Heart right ventricle (tissue), 16 donors: Measurements from ENCODE around the gene MED28. TPM values are rescaled to one million over a fixed set of nuclear protein-coding genes. Genes with fewer than 3 reads are reported as not detected.

Source experiments
- ATAC-seq, 8 donors: fragments of 200-7000 bp; cut with Tn5 transposase; one replicate each; pipeline ENCODE4 v1.9.1; 2020; ENCODE audit warnings: mild to moderate bottlenecking in 8 of 8, moderate library complexity in 8 of 8, moderate number of reproducible peaks in 1 of 8
- DNase-seq, 2 donors: peaks; one replicate each; pipeline ENCODE4 v3.0.0-alpha.2; 2020
- H3K27ac ChIP-seq, 10 donors: fragments of 200-600 bp; sonication (generic) in 2 of 10; one replicate each; pipeline versions ENCODE4 v1.5.0 to v1.8.0; 2020 to 2022; ENCODE audit warnings: mild to moderate bottlenecking in 3 of 10
- H3K27me3 ChIP-seq, 7 donors: fragments of 200-600 bp; one replicate each; pipeline ENCODE4 v1.8.0; 2021 to 2022; ENCODE audit warnings: mild to moderate bottlenecking in 2 of 7
- H3K36me3 ChIP-seq, 9 donors: fragments of 200-600 bp; sonication (generic) in 1 of 9; one replicate each; pipeline versions ENCODE4 v1.5.0 to v1.8.0; 2020 to 2022; ENCODE audit warnings: mild to moderate bottlenecking in 2 of 9
- H3K4me1 ChIP-seq, 9 donors: fragments of 200-600 bp; sonication (generic) in 1 of 9; one replicate each; pipeline versions ENCODE4 v1.5.0 to v1.8.0; 2020 to 2022; ENCODE audit warnings: mild to moderate bottlenecking in 4 of 9
- H3K4me3 ChIP-seq, 10 donors: fragments of 200-600 bp; sonication (generic) in 2 of 10; one replicate each; pipeline versions ENCODE4 v1.5.0 to v1.8.0; 2020 to 2022; ENCODE audit warnings: mild to moderate bottlenecking in 7 of 10, moderate library complexity in 2 of 10
- H3K9me3 ChIP-seq, 11 donors: fragments of 200-600 bp in 10 of 11; sonication (generic) in 2 of 11; one replicate each; pipeline versions ENCODE4 v1.5.0 to v1.8.0; 2013 to 2022; ENCODE audit warnings: mild to moderate bottlenecking in 2 of 11, control low read depth in 1 of 11, moderate library complexity in 1 of 11
- CTCF ChIP-seq, 9 donors: fragments of 200-600 bp; sonication (generic) in 2 of 9; IDR thresholded peaks; one replicate each; pipeline versions ENCODE4 v1.5.0 to v1.8.0; 2021 to 2022; ENCODE audit warnings: antibody characterized with exemption in 9 of 9, mild to moderate bottlenecking in 5 of 9, moderate library complexity in 1 of 9
- WGBS, 2 donors: extraction: QIAGEN DNeasy Blood & Tissue Kit; methylation state at CpG; one replicate each; pipeline ENCODE4 v1.1.7; 2013; ENCODE audit warnings: inconsistent platforms in 1 of 2; 5-methylcytosine and 5-hydroxymethylcytosine counted together
- intact Hi-C, 10 donors: fragments of 100-400 bp; cut with DNase I; formaldehyde crosslinking; loops; one replicate each; pipeline versions ENCODE4 v1.11.1 to v1.14.2; 2022
- polyA plus RNA-seq, 2 donors: library from polyadenylated mRNA; stranded (reverse); fragments of 200-250 nt; gene quantifications; one replicate each; pipeline ENCODE4 v1.2.3, GENCODE V29; 2013
- total RNA-seq, 10 donors: library from RNA; stranded (reverse); fragmentation: NEBNext Ultra II Directional in 3 of 10; extraction: Animal tissue kit (Norgen Biotek cat#: 25700) in 3 of 10; gene quantifications; one replicate each; pipeline versions ENCODE4 v1.2.1 to v1.2.4, GENCODE V29; 2021 to 2023
- donor health status: Arrhythmogenic right ventricular cardiomyopathy.
- donor health status: ischemic (EF 13 %, LVEDD 7.1; RV severe dilation, severe dysfunction).
- donor health status: healthy with polysubstance abuse.
- donor health status: DM: no; HTN: yes; CAD: no.
- donor health status: DM: no; HTN: no; CAD: no.
- donor health status: ischemic (EF 25% LVEDD 6.9; RV normal size, moderate dysfunction).
- donor health status: ischemic (EF 25% LVEDD 5.7; RV mildly dilated, moderate dysfunction).
- donor health status: healthy.
- donor health status: DM: yes; HTN: yes; CAD: no.
- donor health status: Ischemic cardiomyopathy.
- donor health status: ischemic (EF 35%, LVEDD 5.7; RV mildly dilated, moderate dysfunction).
- donor health status: nonischemic (EF 11% LVEDD 7.7; RV severe dilation, severe dysfunction).
- donor health status: DM: yes; HTN: yes; CAD: no.
- donor health status: PGD.
- donor health status: ischemic (EF 29% LVEDD 5.4; RV normal size, mild dysfunction).
- donor health status: nonischemic (EF 23%, LVEDD 6.1; RV moderate dilation, normal function).

Gene MED28
- total and polyA plus RNA-seq, 12 donors = 6.3 to 23.1 (median 17.0) TPM

DNA sequence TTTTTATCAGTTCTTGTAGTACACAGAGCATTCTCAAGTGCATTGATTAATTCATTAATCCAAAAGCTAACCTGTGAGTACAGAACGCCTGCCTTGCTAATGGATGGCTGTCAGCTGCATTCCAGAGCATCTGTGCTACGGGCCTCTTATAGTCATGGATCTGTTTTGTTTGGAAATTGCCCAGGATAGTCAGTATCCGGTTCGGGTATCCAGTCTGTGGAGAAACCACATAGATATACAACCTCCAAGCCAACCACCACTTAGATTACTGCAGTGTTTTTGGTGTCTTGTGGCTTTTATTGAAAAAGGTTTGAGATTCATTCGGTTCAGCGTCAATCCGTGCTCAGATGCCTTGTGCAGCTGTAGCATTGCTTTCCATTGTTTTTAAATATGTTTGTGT is 33.5 kb upstream of the MED28 start:
- Histone ChIP-seq H3K27me3 (no peaks in the 10 kb centered on the region), H3K36me3 (peaks cover 0 to 71% (median 46%) of the 10 kb centered on the region in 9 donors), H3K27ac (peak overlapping the region in 9 of 10 donors; percentile 5 to 98 (median 92)), H3K4me3 (peak overlapping the region in 7 of 10 donors; percentile 17 to 100 (median 68)), H3K9me3 (no peaks in the 10 kb centered on the region), H3K4me1 (peaks cover 0 to 73% (median 41%) of the 10 kb centered on the region in 9 donors)
- ATAC-seq (no peak), DNase-seq (no peak)
- WGBS, 2 donors = 54 to 61% methylated on average over 7 of the region's 7 CpGs
- TF ChIP-seq CTCF (IDR thresholded peaks at IDR 0.05) = no peak
- intact Hi-C loops = loop anchor here in 1 of 10 donors (2.0 kb wide), 1 partner anchor 34 kb away; the partner anchor contains the start of gene MED28

- intact Hi-C loops = no loop called here
- Histone ChIP-seq H3K4me3 (no peak overlapping the region), H3K27me3 (no peaks in the 10 kb centered on the region), H3K27ac (no peak overlapping the region), H3K4me1 (peaks cover 0 to 67% (median 32%) of the 10 kb centered on the region in 9 donors), H3K9me3 (no peaks in the 10 kb centered on the region), H3K36me3 (peaks cover 0 to 94% (median 65%) of the 10 kb centered on the region in 9 donors)
- DNase-seq (no peak), ATAC-seq (no peak)
- 86 to 91% methylated on average over 9 of the region's 9 CpGs for WGBS, 2 donors
- TF ChIP-seq CTCF (IDR thresholded peaks at IDR 0.05) = no peak
These were observed 31.2 kb upstream of the MED28 start for GRCh38 chr4:17583276-17583675.

DNA sequence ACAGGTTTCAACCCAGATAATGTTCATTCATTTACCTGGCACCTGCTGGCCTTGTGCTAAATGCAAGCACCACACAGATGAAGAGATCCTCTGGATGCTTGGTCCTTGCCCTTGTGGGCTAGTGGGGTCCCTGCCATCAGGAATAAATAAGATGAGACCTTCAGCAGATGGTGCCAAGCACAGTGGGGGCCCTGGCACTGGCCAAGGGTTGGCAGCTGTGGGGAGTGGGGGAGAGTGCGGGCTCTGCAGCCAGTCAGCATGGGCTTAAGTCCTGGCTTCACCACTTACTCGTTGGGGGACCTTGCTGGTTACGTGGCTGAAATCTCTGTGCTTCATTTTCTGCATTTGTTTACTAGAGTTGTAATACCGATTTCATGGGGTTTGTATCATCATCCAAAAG is 30.5 kb upstream of the MED28 start:
- H3K27me3 ChIP-seq = no peaks in the 10 kb centered on the region
- WGBS, 2 donors = 94% methylated on average over 4 of the region's 4 CpGs
- no peak for DNase-seq
- no peak overlapping the region for H3K4me3 ChIP-seq
- no peak for ATAC-seq
- H3K9me3 ChIP-seq = no peaks in the 10 kb centered on the region
- intact Hi-C loops = no loop called here
- peaks cover 0 to 99% (median 72%) of the 10 kb centered on the region in 9 donors for H3K36me3 ChIP-seq
- peaks cover 0 to 60% (median 27%) of the 10 kb centered on the region in 9 donors for H3K4me1 ChIP-seq
- no peak for TF ChIP-seq CTCF (IDR thresholded peaks at IDR 0.05)
- H3K27ac ChIP-seq = no peak overlapping the region

DNA sequence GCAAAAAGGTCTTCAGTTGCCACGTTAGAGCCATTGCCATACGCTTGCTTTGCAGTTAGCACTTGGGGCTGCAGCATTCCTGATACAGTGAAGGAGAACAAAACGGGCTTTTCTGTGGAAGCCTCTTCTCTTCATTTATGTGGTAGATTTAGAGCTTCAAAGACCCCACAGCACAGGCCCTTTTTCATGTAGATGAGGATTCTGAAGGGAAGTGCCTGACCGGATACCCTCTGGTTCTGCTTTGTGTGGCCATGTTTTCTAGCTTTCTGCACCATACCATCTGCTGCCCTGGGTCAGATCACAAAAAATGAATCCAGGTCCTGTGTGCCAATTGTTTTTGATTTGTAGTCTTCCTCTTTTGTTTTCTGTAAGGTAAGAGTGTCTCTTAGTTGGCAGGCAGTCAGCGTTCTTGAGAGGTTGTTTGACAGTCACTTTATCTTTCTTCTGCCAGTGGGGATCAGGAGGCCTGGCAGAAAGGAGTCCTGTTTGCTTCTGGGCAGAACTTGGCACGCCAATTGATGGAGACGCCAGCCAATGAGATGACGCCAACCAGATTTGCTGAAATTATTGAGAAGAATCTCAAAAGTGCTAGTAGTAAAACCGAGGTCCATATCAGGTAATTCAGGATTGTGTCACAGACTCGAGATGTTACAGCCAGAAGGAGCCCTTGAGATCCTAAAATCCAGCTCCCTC is 29.8 kb upstream of the MED28 start:
- Histone ChIP-seq H3K4me3 (no peak overlapping the region), H3K36me3 (peaks cover 0 to 100% (median 78%) of the 10 kb centered on the region in 9 donors), H3K27ac (no peak overlapping the region), H3K27me3 (no peaks in the 10 kb centered on the region), H3K9me3 (no peaks in the 10 kb centered on the region), H3K4me1 (peaks cover 0 to 53% (median 21%) of the 10 kb centered on the region in 9 donors)
- intact Hi-C loops = no loop called here
- ATAC-seq = no peak
- TF ChIP-seq CTCF (IDR thresholded peaks at IDR 0.05) = no peak
- no peak for DNase-seq
- WGBS, 2 donors = 91 to 92% methylated on average over 10 of the region's 10 CpGs
